Neuronal stem cell (in vitro differentiated cells): Measurements from ENCODE around the gene ZSWIM4.

Experiments
- DNase-seq: peaks from one replicate; pipeline ENCODE4 v3.0.0-alpha.2; 2013; ENCODE audit warnings: low spot score
- H2AFZ ChIP-seq: one replicate; pipeline ENCODE4 v1.6.1; 2013; ENCODE audit warnings: mild to moderate bottlenecking, low read length, inconsistent platforms
- H2AK5ac ChIP-seq: 2 replicates; pipeline ENCODE4 v1.6.1; 2013; ENCODE audit warnings: low read depth, mild to moderate bottlenecking, inconsistent platforms, low read length, moderate library complexity, mixed read lengths
- H2BK120ac ChIP-seq: 2 replicates; pipeline ENCODE4 v1.6.1; 2013; ENCODE audit warnings: low read depth, mild to moderate bottlenecking, inconsistent platforms, low read length, moderate library complexity, mixed read lengths
- H2BK12ac ChIP-seq: one replicate; pipeline ENCODE4 v1.6.1; 2013; ENCODE audit warnings: low read length, inconsistent platforms
- H2BK15ac ChIP-seq: 2 replicates; pipeline ENCODE4 v1.6.1; 2013; ENCODE audit warnings: mild to moderate bottlenecking, low read length, inconsistent platforms, mixed read lengths
- H2BK5ac ChIP-seq: one replicate; pipeline ENCODE4 v1.6.1; 2013; ENCODE audit warnings: inconsistent platforms, mild to moderate bottlenecking, low read length, moderate library complexity
- H3K14ac ChIP-seq: one replicate; pipeline ENCODE4 v1.6.1; 2013; ENCODE audit warnings: low read length, inconsistent platforms
- H3K18ac ChIP-seq: 2 replicates; pipeline ENCODE4 v1.6.1; 2013; ENCODE audit warnings: low read length, inconsistent platforms
- H3K23ac ChIP-seq: 2 replicates; pipeline ENCODE4 v1.6.1; 2013; ENCODE audit warnings: low read depth, mild to moderate bottlenecking, mixed read lengths, low read length, inconsistent platforms; ENCODE audit not compliant: poor library complexity
- H3K27ac ChIP-seq: replicated peaks from 3 replicates; pipeline ENCODE4 v1.5.1; 2013; ENCODE audit warnings: low read length, inconsistent platforms
- H3K27me3 ChIP-seq, 3 experiments: 2 replicates each; pipeline ENCODE4 v1.6.1; 2013; ENCODE audit warnings: low read length in 3 of 3, mild to moderate bottlenecking in 2 of 3, inconsistent platforms in 1 of 3, low read depth in 1 of 3, mixed read lengths in 1 of 3, moderate library complexity in 1 of 3; ENCODE audit not compliant: control insufficient read depth in 3 of 3, insufficient read depth in 3 of 3
- H3K36me3 ChIP-seq, 2 donors: replicated peaks in 1 of 2; 2 replicates each; pipeline ENCODE4 v1.6.1; 2013; ENCODE audit warnings: low read length in 2 of 2; ENCODE audit not compliant: control insufficient read depth in 2 of 2, insufficient read depth in 2 of 2
- H3K4ac ChIP-seq: 2 replicates; pipeline ENCODE4 v1.6.1; 2013; ENCODE audit warnings: inconsistent platforms, mild to moderate bottlenecking, low read length, moderate library complexity
- H3K4me1 ChIP-seq, 2 donors: 1 replicate in 1 of 2; 2 replicates in 1 of 2; pipeline ENCODE4 v1.6.1; 2013; ENCODE audit warnings: low read length in 2 of 2, low read depth in 1 of 2; ENCODE audit not compliant: control insufficient read depth in 2 of 2, insufficient read depth in 1 of 2
- H3K4me2 ChIP-seq: one replicate; pipeline ENCODE4 v1.6.1; 2013; ENCODE audit warnings: mild to moderate bottlenecking, low read length, inconsistent platforms; ENCODE audit not compliant: insufficient read depth, poor library complexity, severe bottlenecking
- H3K4me3 ChIP-seq, 2 donors: 2 replicates each; pipeline ENCODE4 v1.5.1; 2013; ENCODE audit warnings: low read length in 2 of 2, mild to moderate bottlenecking in 2 of 2, inconsistent platforms in 1 of 2, moderate library complexity in 1 of 2
- H3K79me1 ChIP-seq: one replicate; pipeline ENCODE4 v1.6.1; 2013; ENCODE audit warnings: low read depth, mild to moderate bottlenecking, inconsistent platforms, low read length, moderate library complexity
- H3K9ac ChIP-seq: one replicate; pipeline ENCODE4 v1.6.1; 2013; ENCODE audit warnings: mild to moderate bottlenecking, low read depth, low read length, inconsistent platforms; ENCODE audit not compliant: poor library complexity
- H3K9me3 ChIP-seq, 2 donors: replicated peaks in 1 of 2; 2 replicates each; pipeline versions ENCODE3 to v1.6.1; 2013; ENCODE audit warnings: low read length in 2 of 2, mild to moderate bottlenecking in 2 of 2, inconsistent platforms in 1 of 2, low read depth in 1 of 2, mixed read lengths in 1 of 2, moderate library complexity in 1 of 2; ENCODE audit not compliant: control insufficient read depth in 2 of 2, insufficient read depth in 1 of 2
- H4K8ac ChIP-seq: one replicate; pipeline ENCODE4 v1.6.1; 2013; ENCODE audit warnings: low read depth, mild to moderate bottlenecking, inconsistent platforms, low read length, moderate library complexity
- H4K91ac ChIP-seq: one replicate; pipeline ENCODE4 v1.6.1; 2013; ENCODE audit warnings: low read length, low read depth, mild to moderate bottlenecking, inconsistent platforms; ENCODE audit not compliant: poor library complexity
- WGBS, 2 donors: extraction: QIAGEN DNeasy Blood & Tissue Kit; methylation state at CpG; one replicate each; pipeline ENCODE4 v1.1.7; 2013; ENCODE audit warnings: missing lambda C conversion rate in 2 of 2, mixed read lengths in 1 of 2; ENCODE audit not compliant: insufficient read length in 2 of 2, insufficient replicate concordance in 1 of 2; ENCODE audit errors: extremely low coverage in 2 of 2; 5-methylcytosine and 5-hydroxymethylcytosine counted together

Gene ZSWIM4

DNA sequence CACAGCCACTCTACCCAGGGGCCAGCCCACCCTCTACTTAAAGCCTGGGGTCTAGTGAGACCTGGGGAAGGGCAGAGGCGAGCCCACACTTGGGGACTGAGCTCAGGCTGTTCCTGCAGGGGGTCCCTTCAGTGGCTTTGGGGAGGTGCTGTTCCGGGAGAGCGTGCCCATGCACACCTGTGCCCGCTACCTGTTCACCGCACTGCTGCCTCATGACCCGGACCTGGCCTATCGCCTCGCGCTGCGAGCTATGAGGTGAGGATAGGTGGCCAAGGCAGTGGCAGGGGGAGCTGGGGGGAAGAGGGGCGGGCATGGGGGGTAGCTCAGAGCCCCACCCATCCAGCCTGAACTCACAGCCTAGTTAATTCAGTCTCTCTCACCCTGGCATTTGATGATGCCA is 24.0 kb downstream of the ZSWIM4 start:
- Histone ChIP-seq H2BK120ac (no peak overlapping the region), H3K4me1 (peaks cover 0 to 11% of the 10 kb centered on the region in 2 donors), H3K14ac (no peak overlapping the region), H2BK5ac (no peak overlapping the region), H4K8ac (no peak overlapping the region), H3K9ac (no peak overlapping the region), H3K36me3 (peaks cover 10 to 80% of the 10 kb centered on the region in 2 donors), H3K27ac (no peak overlapping the region), H3K9me3 (no peaks in the 10 kb centered on the region), H3K4ac (no peak overlapping the region), H2AK5ac (no peak overlapping the region), H2AFZ (no peak overlapping the region), H3K23ac (no peak overlapping the region), H4K91ac (no peak overlapping the region), H3K79me1 (peaks cover 3% of the 10 kb centered on the region), H3K4me2 (no peak overlapping the region), H3K4me3 (peak overlapping the region in 1 of 2 donors; percentile 61), H3K27me3 (no peaks in the 10 kb centered on the region), H2BK15ac (no peak overlapping the region), H3K18ac (no peak overlapping the region), H2BK12ac (no peak overlapping the region)
- no peak for DNase-seq
- no CpG with 5 or more reads among the region's 11 CpGs for WGBS, 2 donors

DNA sequence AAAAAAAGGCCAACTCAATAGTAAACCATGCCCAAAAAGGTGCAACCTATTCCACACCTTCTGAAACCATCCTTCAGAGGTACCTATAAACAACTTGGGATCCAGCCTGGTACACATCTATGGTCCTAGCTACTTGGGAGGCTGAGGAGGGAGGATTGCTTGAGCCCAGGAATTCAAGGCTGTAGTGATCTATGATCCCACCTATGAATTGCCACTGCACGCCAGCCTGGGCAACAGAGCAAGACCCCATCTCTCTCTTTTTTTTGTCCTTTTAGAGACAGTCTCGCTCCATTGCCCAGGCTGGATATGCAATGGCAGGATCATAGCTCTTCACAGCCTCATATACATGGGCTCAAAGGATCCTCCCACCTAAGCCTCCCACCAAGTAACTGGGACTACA is 26.0 kb downstream of the ZSWIM4 start:
- H3K23ac ChIP-seq, result no peak overlapping the region
- H3K4me3 ChIP-seq, result no peak overlapping the region
- H2AFZ ChIP-seq, result no peak overlapping the region
- no peak overlapping the region for H3K4me2 ChIP-seq
- no peak overlapping the region for H2BK12ac ChIP-seq
- no peaks in the 10 kb centered on the region for H3K27me3 ChIP-seq
- no peak overlapping the region for H3K4ac ChIP-seq
- no peak overlapping the region for H3K27ac ChIP-seq
- H3K36me3 ChIP-seq, result peaks cover 17 to 81% of the 10 kb centered on the region in 2 donors
- peaks cover 6% of the 10 kb centered on the region for H3K79me1 ChIP-seq
- H3K18ac ChIP-seq, result no peak overlapping the region
- no peak for DNase-seq
- H2BK15ac ChIP-seq, result no peak overlapping the region
- H3K9ac ChIP-seq, result no peak overlapping the region
- H3K9me3 ChIP-seq, result no peaks in the 10 kb centered on the region
- no peak overlapping the region for H3K14ac ChIP-seq
- peaks cover 0 to 11% of the 10 kb centered on the region in 2 donors for H3K4me1 ChIP-seq
- no peak overlapping the region for H2BK5ac ChIP-seq
- WGBS, 2 donors, result no CpG with 5 or more reads among the region's 2 CpGs
- no peak overlapping the region for H4K8ac ChIP-seq
- no peak overlapping the region for H2BK120ac ChIP-seq
- no peak overlapping the region for H2AK5ac ChIP-seq
- no peak overlapping the region for H4K91ac ChIP-seq

DNA sequence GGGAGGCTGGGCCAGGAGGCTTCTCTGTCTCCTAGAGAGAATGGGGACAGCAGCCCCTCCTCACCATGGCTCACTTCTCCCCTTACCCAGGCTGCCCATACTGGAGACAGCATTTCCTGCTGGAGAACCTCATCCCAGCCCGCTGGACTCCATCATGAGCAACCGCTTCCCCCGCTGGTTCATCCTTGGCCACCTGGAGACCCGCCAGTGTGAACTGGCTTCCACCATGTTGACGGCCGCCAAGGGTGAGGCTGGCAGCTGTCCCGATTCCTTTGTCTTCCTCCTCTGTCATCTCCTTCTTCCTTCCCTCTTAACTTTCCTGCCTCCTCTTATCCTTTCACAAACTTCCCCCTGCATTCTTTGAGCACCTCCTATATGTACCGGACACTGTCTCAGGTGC is 28.0 kb downstream of the ZSWIM4 start:
- Histone ChIP-seq H3K9me3 (no peaks in the 10 kb centered on the region), H4K8ac (no peak overlapping the region), H3K79me1 (peaks cover 6% of the 10 kb centered on the region), H2BK15ac (no peak overlapping the region), H3K27me3 (no peaks in the 10 kb centered on the region), H3K4me3 (no peak overlapping the region), H3K4me1 (peaks cover 0 to under 1% of the 10 kb centered on the region in 2 donors), H2BK120ac (no peak overlapping the region), H3K4me2 (no peak overlapping the region), H3K14ac (no peak overlapping the region), H4K91ac (no peak overlapping the region), H3K23ac (no peak overlapping the region), H3K4ac (no peak overlapping the region), H3K18ac (no peak overlapping the region), H2AK5ac (no peak overlapping the region), H2AFZ (no peak overlapping the region), H3K9ac (no peak overlapping the region), H2BK12ac (no peak overlapping the region), H3K36me3 (peaks cover 24 to 77% of the 10 kb centered on the region in 2 donors), H3K27ac (no peak overlapping the region), H2BK5ac (no peak overlapping the region)
- no peak for DNase-seq
- no CpG with 5 or more reads among the region's 8 CpGs for WGBS, 2 donors

DNA sequence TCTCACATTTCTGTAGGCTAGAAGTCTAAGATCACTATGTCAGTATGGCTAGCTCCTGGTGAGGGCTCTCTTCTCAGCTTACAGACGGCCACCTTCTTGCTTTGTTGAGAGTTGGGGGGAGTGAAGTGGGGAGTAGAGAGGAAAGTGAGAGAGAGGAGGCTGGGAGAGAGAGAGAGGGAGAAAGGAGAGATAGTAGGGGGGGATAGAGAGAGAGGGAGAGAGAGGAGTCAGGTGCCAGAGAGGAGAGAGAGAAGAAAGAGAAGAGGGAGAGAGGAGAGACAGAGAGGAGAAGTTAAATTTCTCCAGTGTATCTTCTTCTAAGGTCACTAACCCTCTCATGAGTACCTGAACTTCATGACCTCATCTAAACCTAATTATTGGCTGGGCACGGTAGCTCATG is 28.7 kb downstream of the ZSWIM4 start:
- Histone ChIP-seq H3K79me1 (peaks cover 8% of the 10 kb centered on the region), H3K23ac (no peak overlapping the region), H3K4ac (no peak overlapping the region), H3K27me3 (no peaks in the 10 kb centered on the region), H2BK120ac (no peak overlapping the region), H2BK15ac (no peak overlapping the region), H2AFZ (no peak overlapping the region), H4K8ac (no peak overlapping the region), H3K18ac (no peak overlapping the region), H3K4me3 (no peak overlapping the region), H3K36me3 (peaks cover 26 to 82% of the 10 kb centered on the region in 2 donors), H2BK5ac (no peak overlapping the region), H3K9ac (no peak overlapping the region), H2AK5ac (no peak overlapping the region), H3K4me1 (no peaks in the 10 kb centered on the region), H3K9me3 (peaks cover 0 to 2% of the 10 kb centered on the region in 2 donors), H4K91ac (no peak overlapping the region), H3K14ac (no peak overlapping the region), H3K27ac (no peak overlapping the region), H2BK12ac (no peak overlapping the region), H3K4me2 (no peak overlapping the region)
- no peak for DNase-seq
- WGBS, 2 donors, result no CpG with 5 or more reads among the region's 2 CpGs
